NB4 (cell line): ENCODE measurements around the gene TMEM187.

ENCODE experiments used
- DNase-seq: peaks from one replicate; pipeline ENCODE4 v3.0.0; 2010; ENCODE audit warnings: low read depth
- H3K4me3 ChIP-seq: one replicate; pipeline ENCODE4 v1.5.1; 2011; ENCODE audit warnings: mild to moderate bottlenecking, low read depth, low read length, moderate library complexity
- CTCF ChIP-seq: IDR thresholded peaks from one replicate; pipeline ENCODE4 v1.5.1; 2012; ENCODE audit warnings: low read depth, low read length
- MYC ChIP-seq: IDR thresholded peaks from 2 replicates; pipeline ENCODE4 v1.6.1; 2011; ENCODE audit warnings: low read depth, low read length
- POLR2A ChIP-seq: IDR thresholded peaks from 2 replicates; pipeline ENCODE4 v1.6.1; 2011; ENCODE audit warnings: mild to moderate bottlenecking; ENCODE audit not compliant: insufficient read length; ENCODE audit errors: extremely low read depth
- TF ChIP-seq, protein P1 (sequence below): IDR thresholded peaks from 2 replicates; pipeline ENCODE4 v1.6.1; 2011; ENCODE audit warnings: low read depth, low read length

The TMEM187 gene

DNA sequence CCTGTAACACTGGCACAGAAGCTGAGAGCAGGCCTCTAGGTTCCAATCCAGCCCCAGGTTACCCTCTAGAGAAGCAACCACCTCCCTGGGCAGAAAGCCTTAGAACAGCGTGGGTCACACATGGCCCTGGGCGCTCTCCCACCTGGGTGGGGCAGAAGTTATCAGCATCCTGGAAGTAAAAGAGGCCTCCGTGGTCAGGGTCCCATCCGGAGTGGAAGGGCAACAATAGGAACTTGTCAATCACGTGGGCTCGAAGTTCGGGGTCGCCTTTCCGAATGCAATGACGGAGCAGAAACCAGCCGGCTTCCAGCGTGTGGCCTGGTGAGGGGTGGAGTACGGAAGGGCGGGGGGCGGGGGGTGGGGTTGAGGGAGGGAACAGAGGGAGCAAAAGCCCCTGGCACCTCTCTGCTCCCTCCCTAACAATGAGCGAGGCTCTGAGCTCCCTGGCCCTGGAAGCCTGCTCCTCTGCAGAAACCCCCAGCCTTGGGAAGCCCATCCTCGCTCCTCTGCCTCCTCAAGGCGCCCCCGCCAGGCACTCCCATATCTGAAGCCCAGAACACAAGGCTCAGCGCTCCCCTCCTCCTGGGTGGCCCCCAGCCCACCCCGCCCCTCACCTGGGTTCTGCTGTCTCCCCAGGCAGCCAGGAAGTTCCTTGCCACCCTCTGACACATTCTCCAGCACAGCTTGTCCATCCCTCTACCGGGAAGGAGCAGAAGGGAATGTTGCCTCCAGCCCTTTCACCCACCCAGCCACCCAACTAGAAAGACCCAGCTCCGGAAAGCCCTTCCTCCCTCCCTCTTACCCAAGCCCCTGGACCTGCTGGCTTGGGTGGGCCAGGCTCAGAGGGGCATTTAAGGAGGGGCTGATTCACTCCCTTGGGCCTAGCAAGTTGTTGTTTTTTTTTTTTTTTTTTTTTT, 31.0 kb upstream of the TMEM187 start:
- no peak overlapping the region for H3K4me3 ChIP-seq
- TF ChIP-seq MYC (no peak), POLR2A (no peak), CTCF (no peak)
- TF ChIP-seq, protein P1, sequence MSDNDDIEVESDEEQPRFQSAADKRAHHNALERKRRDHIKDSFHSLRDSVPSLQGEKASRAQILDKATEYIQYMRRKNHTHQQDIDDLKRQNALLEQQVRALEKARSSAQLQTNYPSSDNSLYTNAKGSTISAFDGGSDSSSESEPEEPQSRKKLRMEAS: no peak
- DNase-seq: no peak

DNA sequence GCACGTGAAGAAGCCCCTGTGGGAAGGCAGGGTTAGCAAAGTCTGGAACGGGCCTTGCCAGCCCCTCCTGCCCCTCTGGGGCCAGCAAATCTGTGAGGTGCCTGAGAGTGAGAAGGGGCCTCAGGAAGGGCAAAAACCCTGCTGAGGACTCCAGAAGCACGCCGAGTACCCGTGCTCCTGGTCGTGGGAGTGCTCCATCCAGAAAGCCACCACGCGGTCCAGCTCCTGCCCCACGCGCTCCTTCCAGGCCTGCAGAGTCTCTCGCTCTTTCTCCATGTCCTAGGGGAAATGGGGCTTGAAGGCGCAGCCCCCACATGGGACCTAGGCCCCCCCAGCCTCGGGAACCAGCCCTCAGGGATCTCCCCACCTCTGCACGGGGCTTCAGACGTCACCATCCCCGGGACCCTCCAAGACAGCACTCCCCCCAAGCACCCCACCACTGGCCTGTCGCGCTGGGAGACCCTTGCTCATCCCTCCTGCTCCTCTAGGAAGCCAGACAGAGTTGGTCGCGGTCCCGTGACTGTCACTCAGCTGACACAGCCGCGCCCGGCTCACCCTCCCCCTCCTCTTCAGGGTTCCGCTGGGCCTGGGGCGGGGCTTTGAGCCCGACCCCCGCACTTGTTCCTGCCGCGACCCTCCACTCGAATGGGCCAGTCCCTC, 28.3 kb upstream of the TMEM187 start, which contains the start of gene RENBP:
Gene RENBP, minus strand, starts transcription at position 504 of the 660 bp plus-strand sequence. Its CDS starts 33 bp downstream, at position 471.
- TF ChIP-seq MYC (no peak), POLR2A (no peak), CTCF (no peak)
- TF ChIP-seq, protein P1: no peak
- DNase-seq: no peak
- H3K4me3 ChIP-seq: no peak within 1 kb of the TSS

- TF ChIP-seq CTCF (no peak), POLR2A (no peak), MYC (no peak)
- TF ChIP-seq, protein P1: no peak
- no peak overlapping the region for H3K4me3 ChIP-seq
- no peak for DNase-seq
Measured at GRCh38 chrX:153944800-153945150, 27.8 kb upstream of the TMEM187 start.

DNA sequence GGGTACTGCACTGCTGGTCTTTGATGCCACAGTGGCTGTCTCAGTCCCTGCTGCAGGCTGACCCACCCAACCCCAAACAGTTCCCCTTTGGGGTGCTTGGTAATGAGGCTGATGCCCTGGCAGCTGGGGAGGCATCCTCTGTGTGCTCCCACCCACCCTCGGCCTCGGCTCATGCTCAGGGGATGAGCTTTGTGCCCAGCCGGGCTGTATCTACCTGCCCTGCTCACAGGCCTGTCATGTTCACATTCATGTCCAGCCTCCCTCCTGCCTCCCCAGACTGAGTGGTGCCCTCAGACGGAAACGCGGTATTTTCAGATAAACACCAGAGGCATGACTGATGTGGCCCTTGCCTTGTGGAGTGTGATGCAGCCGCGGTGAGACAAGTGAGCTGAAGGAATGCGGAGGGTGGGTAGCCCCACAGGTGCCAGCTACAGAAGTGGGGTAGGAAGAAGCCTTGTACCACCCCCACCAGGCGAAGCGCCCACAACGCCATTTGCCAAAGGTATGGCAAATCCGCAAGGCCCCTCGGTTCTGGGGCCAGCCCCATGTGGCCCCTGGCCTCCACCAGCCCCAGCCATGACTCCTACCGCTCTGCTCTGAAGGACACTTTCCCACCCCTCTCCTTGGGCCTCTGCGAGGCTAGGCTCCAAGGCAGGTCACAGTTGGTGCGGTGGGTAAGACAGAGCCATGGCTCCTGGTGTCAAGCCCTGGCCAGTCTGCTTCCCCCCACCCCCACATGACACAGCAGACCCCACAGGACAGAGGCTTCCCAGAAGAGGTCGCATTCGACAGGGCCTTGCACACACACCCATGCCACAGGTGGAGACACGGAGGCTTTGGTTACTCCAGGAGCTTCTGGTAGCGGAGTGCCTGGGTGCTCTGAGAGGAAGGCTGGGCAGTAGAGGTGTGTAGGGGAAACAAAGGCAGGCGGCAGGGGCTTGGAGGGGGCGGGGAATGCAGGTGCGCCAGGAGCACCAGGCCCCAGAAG, 26.3 kb upstream of the TMEM187 start:
- no peak for DNase-seq
- TF ChIP-seq, protein P1: no peak
- TF ChIP-seq MYC: no peak
- TF ChIP-seq POLR2A: no peak
- TF ChIP-seq CTCF: no peak
- no peak overlapping the region for H3K4me3 ChIP-seq

- TF ChIP-seq CTCF (peak; percentile 80), POLR2A (no peak)
- peak; percentile 81 for DNase-seq
- H3K4me3 ChIP-seq: no peak overlapping the region
Measured at GRCh38 chrX:153947009-153947769, 25.4 kb upstream of the TMEM187 start.
